WERI-Rb-1 (cell line): Measurements from ENCODE around the gene TEX2.

Experiments
- DNase-seq: peaks from one replicate; pipeline ENCODE4 v3.0.0-alpha.2; 2020
- H3K27ac ChIP-seq: fragments of 250-450 bp; sonication (Bioruptor Pico); 2 replicates; pipeline ENCODE4 v1.5.1; 2020; ENCODE audit warnings: mild to moderate bottlenecking, moderate library complexity
- H3K27me3 ChIP-seq: fragments of 250-450 bp; sonication (Bioruptor Pico); 2 replicates; pipeline ENCODE4 v1.5.1; 2021; ENCODE audit warnings: mild to moderate bottlenecking, low read depth, moderate library complexity; ENCODE audit not compliant: insufficient read depth, severe bottlenecking
- H3K36me3 ChIP-seq: fragments of 250-450 bp; sonication (Bioruptor Pico); 2 replicates; pipeline ENCODE4 v1.5.1; 2020; ENCODE audit warnings: mild to moderate bottlenecking, moderate library complexity
- H3K4me3 ChIP-seq: 2 replicates; pipeline ENCODE4 v1.5.1; 2011; ENCODE audit warnings: low read depth, mild to moderate bottlenecking, control low read depth, low read length
- H3K9me3 ChIP-seq: fragments of 250-450 bp; sonication (Bioruptor Pico); 2 replicates; pipeline ENCODE4 v1.5.1; 2021; ENCODE audit warnings: mild to moderate bottlenecking, moderate library complexity; ENCODE audit not compliant: severe bottlenecking
- CTCF ChIP-seq: IDR thresholded peaks from 2 replicates; pipeline ENCODE4 v1.5.1; 2011; ENCODE audit warnings: low read depth, mild to moderate bottlenecking, control low read depth, inconsistent platforms, low read length

TEX2 gene

GRCh38 chr17:64161380-64162176, 101.5 kb downstream of the TEX2 start:
- H3K27ac ChIP-seq = no peak overlapping the region
- no peak overlapping the region for H3K4me3 ChIP-seq
- no peak for TF ChIP-seq CTCF
- H3K27me3 ChIP-seq = no peaks in the 10 kb centered on the region
- H3K36me3 ChIP-seq = peaks cover 84% of the 10 kb centered on the region
- DNase-seq = no peak
- H3K9me3 ChIP-seq = no peaks in the 10 kb centered on the region

GRCh38 chr17:64160378-64160777, 102.7 kb downstream of the TEX2 start:
- H3K27ac ChIP-seq = no peak overlapping the region
- H3K27me3 ChIP-seq = no peaks in the 10 kb centered on the region
- H3K36me3 ChIP-seq = peaks cover 78% of the 10 kb centered on the region
- no peak for TF ChIP-seq CTCF
- no peak overlapping the region for H3K4me3 ChIP-seq
- DNase-seq = no peak
- H3K9me3 ChIP-seq = no peaks in the 10 kb centered on the region

- Histone ChIP-seq H3K27me3 (no peaks in the 10 kb centered on the region), H3K36me3 (peaks cover 80% of the 10 kb centered on the region), H3K9me3 (no peaks in the 10 kb centered on the region), H3K4me3 (no peak overlapping the region), H3K27ac (no peak overlapping the region)
- DNase-seq = peak; percentile 85
- TF ChIP-seq CTCF = no peak
Measured at GRCh38 chr17:64158831-64159590, 104.0 kb downstream of the TEX2 start.

- no peak overlapping the region; the same call in 1 of the 2 replicates for H3K27ac ChIP-seq
- peak; percentile 38 for DNase-seq
- TF ChIP-seq CTCF = no peak
- peaks cover 80% of the 10 kb centered on the region for H3K36me3 ChIP-seq
- H3K27me3 ChIP-seq = no peaks in the 10 kb centered on the region
- H3K9me3 ChIP-seq = no peaks in the 10 kb centered on the region
- H3K4me3 ChIP-seq = no peak overlapping the region
Measured at GRCh38 chr17:64158406-64158805, 104.7 kb downstream of the TEX2 start.

- Histone ChIP-seq H3K36me3 (peaks cover 81% of the 10 kb centered on the region), H3K4me3 (no peak overlapping the region), H3K27me3 (no peaks in the 10 kb centered on the region), H3K27ac (no peak overlapping the region; the same call in 1 of the 2 replicates), H3K9me3 (no peaks in the 10 kb centered on the region)
- DNase-seq = no peak
- no peak for TF ChIP-seq CTCF
Measured at GRCh38 chr17:64157669-64158180, 105.3 kb downstream of the TEX2 start.
